CD4-positive, alpha-beta T cell treated with Interleukin-21 for 1 hour (primary cell): Measurements from ENCODE around the gene MAMDC2.
A peak's percentile ranks its signal among the peaks of the same experiment; 100 is the strongest.

Experiments used
- DNase-seq: peaks from one replicate; pipeline ENCODE4 v3.0.0-alpha.2; 2020

MAMDC2 gene

DNA sequence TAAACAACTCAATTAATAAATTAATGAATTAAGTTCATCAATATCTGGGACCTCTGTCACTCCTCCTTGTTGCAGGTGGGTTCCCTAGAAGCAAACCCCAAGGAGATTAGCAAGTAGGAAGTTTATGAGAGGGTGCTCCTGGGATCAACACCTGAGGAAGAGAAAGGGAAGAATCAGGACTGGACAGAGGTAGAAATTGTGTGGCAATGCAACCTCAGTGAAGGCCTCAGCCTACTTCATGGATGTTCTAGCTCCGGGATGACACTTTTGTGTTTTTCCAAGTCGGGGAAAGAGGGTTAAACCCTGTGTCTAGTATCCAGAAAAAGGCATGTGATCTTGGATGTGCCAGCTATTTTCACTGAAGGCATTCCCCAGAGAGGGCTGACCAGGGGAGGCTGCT, 23.2 kb downstream of the MAMDC2 start:
- DNase-seq, result no peak

DNA sequence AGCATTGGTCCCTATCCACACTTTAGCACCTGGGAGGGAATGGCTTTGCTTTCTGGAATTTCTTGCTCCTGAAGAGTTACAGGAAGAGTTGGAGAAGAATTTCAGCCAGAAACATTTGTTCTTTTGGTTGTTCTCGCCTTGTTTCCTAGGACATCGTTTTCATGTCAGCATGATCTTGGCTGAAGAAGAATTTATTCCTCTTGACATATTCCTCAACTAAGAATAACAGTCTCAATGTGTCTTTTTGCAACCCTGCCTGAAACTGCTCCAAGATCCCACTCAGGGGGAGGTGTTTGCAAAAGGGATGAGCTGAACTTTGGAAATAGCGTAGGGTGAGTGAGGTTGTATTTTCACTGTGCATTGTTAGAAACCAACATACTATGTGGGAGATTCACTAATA, 26.1 kb downstream of the MAMDC2 start:
- DNase-seq, result no peak

DNA sequence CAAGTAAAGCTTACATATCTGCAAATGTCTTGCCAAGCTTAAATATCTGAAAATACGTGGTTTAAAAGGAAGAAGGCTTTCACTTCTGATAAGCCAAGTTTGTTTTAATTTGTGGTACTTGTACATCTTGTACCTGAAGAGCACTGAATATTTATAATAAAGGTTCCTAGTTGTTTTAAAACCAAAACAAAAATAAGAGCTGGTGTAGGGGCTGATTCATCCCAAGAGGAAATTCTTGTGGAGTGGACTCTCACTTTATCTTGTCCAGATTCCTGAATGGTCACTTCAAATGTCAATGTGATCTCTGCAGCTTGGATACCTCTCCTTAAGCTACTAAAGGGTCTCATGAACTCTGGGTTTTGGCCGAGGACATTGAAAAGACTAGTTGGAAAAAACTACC, 29.5 kb downstream of the MAMDC2 start:
- DNase-seq, result no peak

DNA sequence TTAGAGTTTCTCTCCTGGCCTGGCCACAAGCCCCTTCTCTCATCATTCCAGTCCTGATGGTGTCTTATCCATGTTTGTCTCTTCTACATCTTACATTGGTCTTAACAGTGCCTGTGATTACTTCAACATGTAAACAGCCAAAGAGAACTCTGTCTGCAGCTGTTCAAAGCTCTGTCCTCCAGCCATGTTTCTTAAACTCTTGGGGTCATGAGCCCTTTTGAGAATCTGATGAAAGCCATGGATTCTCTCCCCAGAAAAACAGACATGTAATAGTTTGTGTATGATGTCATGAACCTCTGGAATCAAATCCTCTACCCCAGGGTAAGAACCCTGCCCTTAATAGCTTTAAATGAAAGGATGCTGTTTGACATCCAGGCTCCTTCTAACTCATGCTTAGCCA, 30.1 kb downstream of the MAMDC2 start:
- DNase-seq, result no peak

DNA sequence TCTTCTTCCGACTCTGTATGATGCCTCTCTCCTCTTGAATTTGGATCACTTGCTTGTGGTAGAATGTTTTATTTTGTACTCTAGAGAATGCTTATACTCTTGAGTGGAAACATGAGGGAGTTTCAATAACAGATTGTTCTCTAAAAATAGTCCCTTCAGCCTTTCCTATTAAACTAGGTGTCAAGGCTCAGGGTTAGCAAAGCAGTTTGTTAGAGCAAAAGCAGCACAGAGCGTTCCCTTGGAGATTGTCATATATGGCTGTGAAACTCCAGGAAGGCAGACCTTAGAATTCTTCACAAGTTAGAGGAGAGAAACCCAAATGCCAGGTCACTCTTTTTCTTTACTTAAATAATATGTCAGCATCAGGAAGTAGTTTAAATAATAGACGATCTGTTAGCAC, 33.0 kb downstream of the MAMDC2 start:
- no peak for DNase-seq

DNA sequence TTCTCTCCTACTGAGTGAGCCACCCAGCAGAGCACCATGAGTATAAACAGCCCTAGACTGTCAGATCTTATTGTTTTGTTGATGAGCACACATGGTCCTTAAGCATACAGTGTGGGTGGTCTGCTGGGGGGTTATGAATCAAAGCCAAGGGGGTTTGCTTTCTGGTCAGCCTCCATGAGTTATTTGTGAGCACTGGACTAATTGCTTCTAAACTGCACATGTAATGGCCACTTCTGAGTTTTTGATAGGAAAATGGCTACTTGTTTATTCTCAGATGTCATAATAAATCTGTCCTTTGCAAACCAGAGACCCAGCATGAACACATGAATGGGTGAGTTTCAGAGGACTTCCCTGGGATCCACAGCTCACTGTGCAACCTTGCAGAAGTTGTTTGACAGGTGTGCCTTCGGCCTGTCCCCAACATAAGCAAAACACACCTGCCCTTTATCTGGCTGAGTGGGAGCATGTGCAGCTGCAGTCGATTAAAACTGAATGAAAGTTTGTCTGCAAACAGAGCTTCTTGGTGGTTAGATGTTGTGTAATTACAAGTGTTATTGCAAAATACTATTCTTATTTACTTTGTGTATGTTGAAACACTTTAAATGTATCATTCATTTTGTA, 35.9 kb downstream of the MAMDC2 start:
- no peak for DNase-seq

DNA sequence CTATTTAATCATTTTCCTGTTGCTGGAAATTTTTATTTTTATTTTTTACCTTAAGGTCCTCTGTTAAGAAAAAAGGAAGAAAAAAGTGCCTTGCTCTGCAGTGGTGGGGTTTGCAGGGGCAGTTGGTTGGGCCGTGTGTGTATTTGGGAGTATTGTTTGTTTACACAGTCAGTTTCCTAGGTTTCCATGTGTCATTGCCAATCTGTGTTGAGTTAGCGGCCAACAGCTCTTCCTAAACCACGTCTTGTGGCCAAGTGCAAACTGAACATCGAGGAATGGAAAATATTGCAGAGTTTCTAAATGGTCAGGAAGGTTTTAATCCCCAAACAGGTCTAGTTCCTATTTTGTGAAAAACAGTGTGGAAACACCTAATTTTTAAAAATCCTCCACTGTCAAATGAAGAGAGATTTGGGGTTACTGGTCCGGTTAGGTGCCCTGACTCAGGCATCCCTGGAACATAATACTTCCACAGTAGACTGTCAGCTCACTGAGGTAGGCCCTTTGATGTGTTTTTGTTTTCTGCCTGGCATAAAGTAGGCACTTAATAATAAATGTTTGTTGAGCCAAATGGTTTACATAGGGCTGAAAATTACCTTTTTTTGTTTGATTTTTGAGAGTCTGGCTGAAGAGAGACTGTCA, 37.0 kb downstream of the MAMDC2 start:
- DNase-seq, result no peak

DNA sequence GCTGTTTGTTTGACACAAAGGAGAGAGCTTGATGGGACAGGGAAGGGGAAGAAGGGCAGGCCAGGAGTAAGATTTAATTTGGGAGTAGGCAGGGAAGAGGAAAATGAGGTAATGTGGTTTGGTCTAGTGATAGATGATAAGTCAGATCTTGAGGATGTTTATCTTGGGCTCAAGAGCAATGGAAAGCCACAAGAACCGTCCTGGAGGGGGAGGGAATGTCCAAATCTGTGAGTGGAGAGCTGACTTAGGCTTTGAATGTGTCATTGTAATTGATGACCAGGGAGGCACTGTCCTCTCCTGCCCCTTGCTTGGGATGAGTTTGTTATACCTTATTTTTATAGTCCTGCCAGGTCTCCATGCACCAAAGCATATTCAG, 37.5 kb downstream of the MAMDC2 start:
- no peak for DNase-seq

DNA sequence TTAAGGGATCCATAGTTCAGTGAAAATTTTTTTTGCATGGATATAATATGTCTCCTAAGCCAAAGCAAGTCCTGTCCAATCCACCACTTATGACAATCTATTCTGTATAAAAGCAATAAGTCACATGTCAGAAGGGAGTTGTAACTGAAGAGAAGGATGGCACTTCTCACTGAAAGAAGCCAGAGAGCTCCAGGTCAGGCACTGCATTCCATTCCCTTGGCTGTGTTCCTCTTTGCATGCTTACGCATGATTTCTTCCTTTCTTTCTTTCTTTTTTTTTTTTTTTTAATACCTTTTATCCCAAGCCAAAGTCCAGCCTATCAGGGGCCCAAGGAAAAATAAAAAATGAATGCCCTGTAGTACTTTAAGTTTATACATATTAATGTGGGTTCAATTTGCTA, 39.8 kb downstream of the MAMDC2 start:
- DNase-seq, result no peak

DNA sequence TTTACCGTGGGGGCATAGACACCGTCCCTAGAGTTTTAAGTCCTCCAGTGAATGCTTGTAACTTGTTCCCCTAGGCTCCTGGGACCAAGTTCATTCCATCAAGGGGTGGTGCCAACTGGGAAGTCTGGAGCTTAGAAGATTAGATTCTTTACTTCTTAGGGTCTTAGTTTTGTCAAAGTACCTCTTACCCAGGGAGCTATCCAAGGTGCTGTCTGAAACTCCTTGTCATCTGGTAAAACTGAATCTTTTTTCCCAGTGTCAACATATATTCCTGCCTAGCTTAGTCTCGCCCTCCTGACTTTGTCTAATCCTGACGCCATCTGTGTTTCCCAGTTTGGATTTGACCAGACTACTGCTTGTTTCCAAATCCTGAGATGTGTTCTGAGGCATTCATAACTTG, 41.6 kb downstream of the MAMDC2 start:
- DNase-seq, result no peak

DNA sequence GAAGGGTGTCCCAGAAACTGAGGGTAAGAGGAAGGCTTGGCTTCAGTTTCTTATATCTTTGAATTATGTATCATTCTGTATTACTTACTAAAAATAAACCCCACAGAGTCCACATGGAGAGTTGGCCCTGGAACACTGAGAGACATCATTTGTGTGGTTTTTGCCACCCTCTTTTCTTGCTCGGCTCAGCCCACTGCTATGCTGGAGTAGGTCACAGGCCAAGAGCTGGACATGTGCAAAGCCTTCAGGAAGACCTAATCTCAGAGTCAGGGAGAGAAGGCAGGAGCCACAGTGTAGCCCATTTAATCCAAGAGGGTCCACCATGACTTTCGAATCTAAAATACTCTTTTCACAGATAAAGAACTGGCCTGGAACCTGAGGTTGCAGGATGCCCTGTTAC, 47.5 kb downstream of the MAMDC2 start:
- no peak for DNase-seq

DNA sequence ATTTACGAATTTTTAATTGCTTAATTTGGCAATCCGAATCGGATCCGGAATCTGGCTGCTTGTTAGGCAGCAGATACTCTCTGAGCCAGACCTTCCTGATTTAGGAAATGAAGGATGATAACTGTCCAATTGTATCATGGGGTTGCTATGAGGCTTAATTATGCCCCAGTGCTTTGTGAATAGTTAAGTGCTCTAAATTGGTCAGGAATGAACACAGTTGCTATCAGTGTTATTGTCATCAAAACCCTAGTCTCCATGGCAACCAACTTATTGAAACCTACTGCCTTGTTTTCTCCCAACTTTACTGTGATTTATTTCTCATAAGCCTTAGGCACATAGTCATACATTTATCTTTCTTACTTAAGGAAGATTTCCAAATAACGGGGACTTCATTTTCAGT, 47.9 kb downstream of the MAMDC2 start:
- no peak for DNase-seq

DNA sequence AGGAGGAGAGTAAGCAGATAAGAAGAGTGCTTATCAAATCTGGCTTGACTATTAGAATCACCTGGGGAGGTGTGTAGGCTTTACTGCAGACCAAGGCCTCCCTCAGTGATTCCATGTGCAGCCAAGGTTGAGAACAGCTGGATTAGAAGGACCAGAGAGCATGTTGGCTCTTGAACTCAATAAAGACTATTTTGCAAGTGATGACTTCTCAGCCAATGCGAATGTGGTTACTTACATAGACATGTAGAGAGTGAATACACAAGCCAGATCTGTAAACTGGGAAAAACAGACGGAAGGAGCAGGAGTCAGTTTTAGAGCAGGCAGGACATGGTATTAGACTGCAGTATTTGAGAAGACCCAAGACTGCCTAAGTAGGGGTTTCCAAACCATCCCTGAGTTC, 48.5 kb downstream of the MAMDC2 start:
- DNase-seq, result no peak

DNA sequence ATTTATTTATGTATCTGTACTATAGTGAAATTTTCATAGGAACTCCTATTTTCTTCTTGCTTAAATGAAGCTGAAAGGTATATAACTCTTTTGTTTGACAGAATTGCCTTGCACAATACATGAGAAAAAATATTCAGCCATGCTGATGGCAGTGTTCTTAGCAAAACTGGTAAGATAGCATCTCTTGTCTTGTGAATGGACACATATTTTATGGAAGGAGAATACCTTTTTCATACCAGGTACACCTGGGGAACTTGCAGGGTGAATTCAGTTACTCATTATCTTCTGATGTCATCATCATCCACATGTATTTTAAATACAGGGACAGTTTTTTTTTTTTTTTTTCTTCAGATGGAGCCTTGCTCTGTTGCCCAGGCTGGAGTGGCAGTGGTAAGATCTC, 49.4 kb downstream of the MAMDC2 start:
- no peak for DNase-seq

DNA sequence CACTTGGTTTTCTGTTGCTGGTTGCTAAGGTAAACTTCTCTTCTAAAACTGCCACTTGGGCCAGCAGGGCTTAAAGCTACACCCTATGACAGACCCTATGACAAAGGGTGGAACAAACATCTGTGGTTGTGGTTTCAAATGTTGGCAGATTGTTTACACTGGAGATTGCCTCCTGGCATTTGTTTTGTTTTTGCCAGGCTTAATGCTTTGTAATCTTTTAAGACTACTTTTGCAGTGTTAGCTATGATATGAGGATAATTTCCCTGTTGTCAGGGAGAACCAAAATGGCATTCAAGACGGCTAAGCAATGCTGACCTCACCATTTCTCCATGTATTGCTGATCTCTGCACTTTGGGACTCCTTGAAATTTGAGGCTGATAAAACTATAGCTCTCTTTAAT, 50.3 kb downstream of the MAMDC2 start:
- DNase-seq, result peak; percentile 23

DNA sequence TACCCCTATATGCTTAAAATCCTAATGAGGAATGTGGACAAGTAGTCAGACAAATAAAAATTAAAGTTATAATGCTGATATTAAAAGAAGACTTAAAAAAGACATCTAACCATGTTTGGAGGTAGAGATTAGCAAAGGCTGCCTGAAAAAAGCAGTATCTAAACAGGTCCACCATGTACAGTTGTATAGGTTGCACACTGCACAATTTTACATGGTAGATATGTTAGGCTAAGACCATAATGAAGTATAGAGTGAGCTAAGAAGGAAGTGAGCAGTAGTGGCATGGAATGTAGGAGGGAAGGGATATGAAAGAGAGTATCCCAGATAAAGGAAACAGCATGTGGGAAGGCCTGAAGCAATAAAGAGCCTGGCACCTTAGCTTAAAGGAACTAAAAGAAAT, 51.1 kb downstream of the MAMDC2 start:
- DNase-seq, result no peak

DNA sequence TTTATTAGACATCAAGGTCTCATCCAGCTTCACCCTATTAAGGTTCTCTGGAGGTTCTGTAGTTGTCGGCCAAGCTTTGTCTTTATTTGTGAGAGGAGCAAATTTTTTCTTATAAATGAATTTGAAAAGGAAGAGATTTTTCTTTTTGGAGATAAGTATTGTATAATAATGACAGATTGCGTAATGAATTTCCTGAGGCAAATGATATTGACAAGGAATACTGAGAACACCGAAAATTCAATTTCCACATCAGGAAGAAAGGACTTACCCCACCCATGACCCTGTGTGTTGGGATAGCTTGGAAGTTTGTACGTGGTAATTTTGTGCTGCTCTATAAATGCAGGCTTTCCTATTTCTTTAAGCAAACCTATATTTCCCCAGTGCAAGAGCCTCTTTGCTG, 53.5 kb downstream of the MAMDC2 start:
- no peak for DNase-seq

DNA sequence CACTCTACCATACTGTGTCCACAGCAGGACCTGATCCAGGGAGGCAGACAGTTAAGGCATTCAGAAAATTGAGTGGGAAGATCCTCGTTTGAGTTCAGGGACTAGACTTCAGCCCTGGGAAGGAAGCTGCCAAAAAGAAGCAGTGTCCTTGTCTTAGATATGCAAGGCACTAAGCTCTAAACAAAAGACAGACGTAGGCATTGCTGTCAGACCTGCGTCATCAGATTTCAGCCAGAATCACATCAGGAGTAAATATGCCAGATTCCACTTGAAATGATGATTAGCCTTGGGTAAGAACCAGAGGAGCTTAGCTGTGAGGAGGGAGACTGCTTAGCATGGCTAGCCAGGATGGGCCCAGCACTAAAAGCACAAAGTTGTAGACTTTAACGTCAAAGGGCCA, 56.7 kb downstream of the MAMDC2 start:
- DNase-seq, result no peak

DNA sequence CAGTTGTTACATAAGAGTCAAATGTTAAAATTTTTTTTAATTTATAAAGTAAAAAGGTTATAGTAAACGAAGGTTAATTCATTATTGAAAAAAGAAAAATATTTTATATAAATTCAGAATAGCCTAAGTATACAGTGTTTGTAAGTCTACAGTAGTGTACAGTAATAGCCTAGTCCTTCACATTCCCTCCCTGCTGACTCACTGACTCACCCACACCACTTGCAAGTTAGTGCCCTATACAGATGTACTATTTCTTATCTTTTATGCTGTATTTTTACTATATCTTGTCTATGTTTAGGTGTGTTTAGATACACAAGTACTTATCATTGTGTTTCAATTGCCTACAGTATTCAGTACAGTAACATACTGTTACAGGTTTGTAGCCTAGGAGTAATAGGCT, 57.6 kb downstream of the MAMDC2 start:
- DNase-seq, result no peak

DNA sequence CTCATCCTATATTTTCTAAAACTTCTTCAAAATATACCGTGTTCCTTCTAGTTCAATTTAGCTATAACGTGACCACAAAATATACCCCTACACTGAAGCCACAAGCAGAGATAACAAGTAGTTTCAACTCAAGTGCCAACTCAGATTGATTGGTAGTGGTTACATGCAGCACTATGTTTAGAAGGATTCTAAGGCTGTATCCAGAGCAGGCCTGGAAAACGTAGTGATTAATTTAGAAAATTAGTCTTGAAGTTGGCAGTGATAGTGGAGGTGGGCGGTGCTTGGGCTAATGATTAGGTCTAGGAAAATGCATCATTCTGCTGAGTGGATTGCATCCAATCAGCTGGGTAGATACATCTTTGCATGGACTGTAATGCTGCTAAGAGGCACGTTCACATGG, 61.5 kb downstream of the MAMDC2 start:
- DNase-seq, result no peak

DNA sequence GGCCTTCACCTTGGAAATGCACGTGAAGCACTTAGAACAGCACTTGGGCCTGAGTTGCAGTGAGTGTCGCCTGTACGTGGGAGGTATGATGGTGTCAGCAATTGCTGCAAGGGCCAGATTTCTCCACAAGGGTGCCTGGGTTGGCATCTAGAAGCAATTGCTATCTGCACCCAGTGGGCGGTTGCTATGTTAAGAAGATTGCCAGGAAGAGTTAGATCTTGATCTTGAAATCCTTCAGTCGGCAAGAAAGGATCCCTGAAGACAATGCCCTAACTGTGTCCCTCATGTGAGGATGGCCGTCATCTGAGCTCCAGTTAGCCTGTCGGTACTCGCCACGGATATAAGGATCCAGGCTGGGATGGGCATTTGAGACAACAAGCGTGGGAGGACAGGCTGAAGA, 62.9 kb downstream of the MAMDC2 start:
- DNase-seq, result no peak

DNA sequence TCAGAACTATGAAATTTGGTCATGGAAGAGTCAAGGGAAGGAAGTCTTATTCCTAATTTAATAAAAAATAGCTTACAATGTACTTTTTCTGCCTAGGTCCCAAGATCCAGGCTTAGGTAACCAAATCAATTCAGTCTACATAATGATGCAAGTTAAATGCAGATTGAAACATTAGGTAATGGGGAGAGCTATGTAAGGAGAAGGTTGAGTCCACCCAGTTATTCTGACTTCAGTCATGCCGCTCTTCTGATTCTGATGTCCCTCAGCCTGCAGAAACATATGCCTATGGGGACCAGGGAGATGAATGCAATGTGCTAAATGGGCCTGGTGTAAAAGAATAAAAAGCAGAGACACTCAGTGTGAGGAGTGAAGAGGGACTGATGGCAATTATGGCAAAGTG, 63.9 kb downstream of the MAMDC2 start:
- no peak for DNase-seq

DNA sequence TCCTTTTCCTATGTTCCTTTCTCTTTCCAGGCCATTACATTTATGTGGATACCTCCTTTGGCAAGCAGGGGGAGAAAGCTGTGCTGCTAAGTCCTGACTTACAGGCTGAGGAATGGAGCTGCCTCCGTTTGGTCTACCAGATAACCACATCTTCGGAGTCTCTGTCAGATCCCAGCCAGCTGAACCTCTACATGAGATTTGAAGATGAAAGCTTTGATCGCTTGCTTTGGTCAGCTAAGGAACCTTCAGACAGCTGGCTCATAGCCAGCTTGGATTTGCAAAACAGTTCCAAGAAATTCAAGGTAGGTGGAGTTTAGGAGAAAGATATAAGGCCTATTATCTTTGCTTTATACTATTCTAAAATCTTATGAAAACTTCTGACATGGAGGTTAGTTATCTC, 64.5 kb downstream of the MAMDC2 start:
- no peak for DNase-seq

DNA sequence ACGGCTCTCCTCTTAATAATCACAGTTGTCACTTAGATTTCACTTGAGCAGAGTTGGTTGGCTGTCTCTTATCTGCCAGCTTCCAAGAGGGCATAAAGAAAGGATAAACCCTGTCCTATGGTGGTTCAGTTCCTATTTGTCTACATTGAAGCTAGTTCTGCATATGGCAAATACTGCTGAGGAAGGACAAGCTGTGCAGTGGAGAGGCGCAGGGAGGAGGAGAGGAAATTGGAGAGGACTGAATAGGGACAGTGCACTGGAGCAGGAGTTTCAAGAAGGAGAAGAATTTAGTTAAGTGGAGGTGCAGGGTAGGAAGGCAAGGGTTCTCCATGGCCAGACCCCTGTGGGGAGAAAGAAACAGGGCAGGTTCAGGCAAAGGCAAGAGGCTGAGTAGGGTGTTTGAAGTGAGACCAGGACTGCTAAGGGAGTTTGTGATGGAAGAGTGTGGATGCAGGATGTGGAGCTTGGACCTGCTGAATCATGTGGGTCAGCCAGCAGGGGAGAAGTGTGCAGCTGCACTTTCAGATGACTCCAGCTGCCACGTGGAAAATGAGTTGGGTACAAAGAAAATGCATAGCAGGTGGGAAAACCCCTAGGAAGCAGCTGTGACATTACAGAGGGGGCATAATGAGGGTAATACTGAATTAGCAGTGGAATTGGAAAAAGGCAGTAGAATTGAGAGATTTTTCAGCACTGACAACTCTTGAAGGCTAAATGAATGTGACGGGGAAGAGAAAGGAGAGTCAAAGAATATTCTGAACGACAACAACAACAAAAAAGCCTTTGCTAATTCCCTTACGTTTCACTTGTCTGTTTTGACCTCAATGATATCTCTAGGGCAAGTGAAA, 66.8 kb downstream of the MAMDC2 start:
- no peak for DNase-seq
